Femur (tissue), 1 donor: ENCODE data around the gene SIL1.
"Not testable (repeated sequence)": the region's sequence is repeated elsewhere in the genome, so short reads cannot be mapped to it uniquely, and the experiment has no call there.

Experiments
- DNase-seq: peaks from one replicate; pipeline ENCODE4 v3.0.0-alpha.2; 2017

Gene SIL1

GRCh38 chr5:139103762-139104161, 94.4 kb downstream of the SIL1 start:
- no peak for DNase-seq

- DNase-seq, result no peak
Measured at GRCh38 chr5:139100825-139101224, 97.3 kb downstream of the SIL1 start.

GRCh38 chr5:139094154-139095131, 103.7 kb downstream of the SIL1 start:
- DNase-seq, result no peak

GRCh38 chr5:139092741-139093343, 105.3 kb downstream of the SIL1 start:
- no peak for DNase-seq

- DNase-seq, result peak; percentile 49
Measured at GRCh38 chr5:139091439-139092156, 106.6 kb downstream of the SIL1 start.

GRCh38 chr5:139090581-139090980, 107.6 kb downstream of the SIL1 start:
- no peak for DNase-seq

GRCh38 chr5:139088024-139088423, 110.1 kb downstream of the SIL1 start:
- DNase-seq, result no peak

GRCh38 chr5:139082813-139083498, 115.2 kb downstream of the SIL1 start:
- no peak for DNase-seq

GRCh38 chr5:139079991-139080610, 118.1 kb downstream of the SIL1 start:
- DNase-seq, result no peak

GRCh38 chr5:139079225-139079990, 118.8 kb downstream of the SIL1 start:
- no peak for DNase-seq

- no peak for DNase-seq
Measured at GRCh38 chr5:139078345-139078744, 119.8 kb downstream of the SIL1 start.

GRCh38 chr5:139077899-139078298, 120.3 kb downstream of the SIL1 start:
- DNase-seq, result no peak

- no peak for DNase-seq
Measured at GRCh38 chr5:139076111-139076510, 122.1 kb downstream of the SIL1 start.

GRCh38 chr5:139075066-139076050, 122.8 kb downstream of the SIL1 start:
- no peak for DNase-seq

- DNase-seq, result not testable (repeated sequence)
Measured at GRCh38 chr5:139073956-139074355, 124.2 kb downstream of the SIL1 start.

GRCh38 chr5:139068494-139069151, 129.5 kb downstream of the SIL1 start:
- no peak for DNase-seq

- no peak for DNase-seq
Measured at GRCh38 chr5:139068060-139068459, 130.1 kb downstream of the SIL1 start.

- DNase-seq, result no peak
Measured at GRCh38 chr5:139065306-139065705, 132.9 kb downstream of the SIL1 start.

- DNase-seq, result no peak
Measured at GRCh38 chr5:139064613-139065012, 133.6 kb downstream of the SIL1 start.

- DNase-seq, result no peak
Measured at GRCh38 chr5:139063664-139064054, 134.5 kb downstream of the SIL1 start.
